Neuronal stem cell (in vitro differentiated cells): ENCODE measurements around the gene YPEL3.

Experiments used
- DNase-seq: peaks from one replicate; pipeline ENCODE4 v3.0.0-alpha.2; 2013; ENCODE audit warnings: low spot score
- H2AFZ ChIP-seq: one replicate; pipeline ENCODE4 v1.6.1; 2013; ENCODE audit warnings: mild to moderate bottlenecking, low read length, inconsistent platforms
- H2AK5ac ChIP-seq: 2 replicates; pipeline ENCODE4 v1.6.1; 2013; ENCODE audit warnings: low read depth, mild to moderate bottlenecking, inconsistent platforms, low read length, moderate library complexity, mixed read lengths
- H2BK120ac ChIP-seq: 2 replicates; pipeline ENCODE4 v1.6.1; 2013; ENCODE audit warnings: low read depth, mild to moderate bottlenecking, inconsistent platforms, low read length, moderate library complexity, mixed read lengths
- H2BK12ac ChIP-seq: one replicate; pipeline ENCODE4 v1.6.1; 2013; ENCODE audit warnings: low read length, inconsistent platforms
- H2BK15ac ChIP-seq: 2 replicates; pipeline ENCODE4 v1.6.1; 2013; ENCODE audit warnings: mild to moderate bottlenecking, low read length, inconsistent platforms, mixed read lengths
- H2BK5ac ChIP-seq: one replicate; pipeline ENCODE4 v1.6.1; 2013; ENCODE audit warnings: inconsistent platforms, mild to moderate bottlenecking, low read length, moderate library complexity
- H3K14ac ChIP-seq: one replicate; pipeline ENCODE4 v1.6.1; 2013; ENCODE audit warnings: low read length, inconsistent platforms
- H3K18ac ChIP-seq: 2 replicates; pipeline ENCODE4 v1.6.1; 2013; ENCODE audit warnings: low read length, inconsistent platforms
- H3K23ac ChIP-seq: 2 replicates; pipeline ENCODE4 v1.6.1; 2013; ENCODE audit warnings: low read depth, mild to moderate bottlenecking, mixed read lengths, low read length, inconsistent platforms; ENCODE audit not compliant: poor library complexity
- H3K27ac ChIP-seq: replicated peaks from 3 replicates; pipeline ENCODE4 v1.5.1; 2013; ENCODE audit warnings: low read length, inconsistent platforms
- H3K27me3 ChIP-seq, 3 experiments: 2 replicates each; pipeline ENCODE4 v1.6.1; 2013; ENCODE audit warnings: low read length in 3 of 3, mild to moderate bottlenecking in 2 of 3, inconsistent platforms in 1 of 3, low read depth in 1 of 3, mixed read lengths in 1 of 3, moderate library complexity in 1 of 3; ENCODE audit not compliant: control insufficient read depth in 3 of 3, insufficient read depth in 3 of 3
- H3K36me3 ChIP-seq, 2 donors: replicated peaks in 1 of 2; 2 replicates each; pipeline ENCODE4 v1.6.1; 2013; ENCODE audit warnings: low read length in 2 of 2; ENCODE audit not compliant: control insufficient read depth in 2 of 2, insufficient read depth in 2 of 2
- H3K4ac ChIP-seq: 2 replicates; pipeline ENCODE4 v1.6.1; 2013; ENCODE audit warnings: inconsistent platforms, mild to moderate bottlenecking, low read length, moderate library complexity
- H3K4me1 ChIP-seq, 2 donors: 1 replicate in 1 of 2; 2 replicates in 1 of 2; pipeline ENCODE4 v1.6.1; 2013; ENCODE audit warnings: low read length in 2 of 2, low read depth in 1 of 2; ENCODE audit not compliant: control insufficient read depth in 2 of 2, insufficient read depth in 1 of 2
- H3K4me2 ChIP-seq: one replicate; pipeline ENCODE4 v1.6.1; 2013; ENCODE audit warnings: mild to moderate bottlenecking, low read length, inconsistent platforms; ENCODE audit not compliant: insufficient read depth, poor library complexity, severe bottlenecking
- H3K4me3 ChIP-seq, 2 donors: 2 replicates each; pipeline ENCODE4 v1.5.1; 2013; ENCODE audit warnings: low read length in 2 of 2, mild to moderate bottlenecking in 2 of 2, inconsistent platforms in 1 of 2, moderate library complexity in 1 of 2
- H3K79me1 ChIP-seq: one replicate; pipeline ENCODE4 v1.6.1; 2013; ENCODE audit warnings: low read depth, mild to moderate bottlenecking, inconsistent platforms, low read length, moderate library complexity
- H3K9ac ChIP-seq: one replicate; pipeline ENCODE4 v1.6.1; 2013; ENCODE audit warnings: mild to moderate bottlenecking, low read depth, low read length, inconsistent platforms; ENCODE audit not compliant: poor library complexity
- H3K9me3 ChIP-seq, 2 donors: replicated peaks in 1 of 2; 2 replicates each; pipeline versions ENCODE3 to v1.6.1; 2013; ENCODE audit warnings: low read length in 2 of 2, mild to moderate bottlenecking in 2 of 2, inconsistent platforms in 1 of 2, low read depth in 1 of 2, mixed read lengths in 1 of 2, moderate library complexity in 1 of 2; ENCODE audit not compliant: control insufficient read depth in 2 of 2, insufficient read depth in 1 of 2
- H4K8ac ChIP-seq: one replicate; pipeline ENCODE4 v1.6.1; 2013; ENCODE audit warnings: low read depth, mild to moderate bottlenecking, inconsistent platforms, low read length, moderate library complexity
- H4K91ac ChIP-seq: one replicate; pipeline ENCODE4 v1.6.1; 2013; ENCODE audit warnings: low read length, low read depth, mild to moderate bottlenecking, inconsistent platforms; ENCODE audit not compliant: poor library complexity
- WGBS, 2 donors: extraction: QIAGEN DNeasy Blood & Tissue Kit; methylation state at CpG; one replicate each; pipeline ENCODE4 v1.1.7; 2013; ENCODE audit warnings: missing lambda C conversion rate in 2 of 2, mixed read lengths in 1 of 2; ENCODE audit not compliant: insufficient read length in 2 of 2, insufficient replicate concordance in 1 of 2; ENCODE audit errors: extremely low coverage in 2 of 2; 5-methylcytosine and 5-hydroxymethylcytosine counted together

Gene YPEL3

DNA sequence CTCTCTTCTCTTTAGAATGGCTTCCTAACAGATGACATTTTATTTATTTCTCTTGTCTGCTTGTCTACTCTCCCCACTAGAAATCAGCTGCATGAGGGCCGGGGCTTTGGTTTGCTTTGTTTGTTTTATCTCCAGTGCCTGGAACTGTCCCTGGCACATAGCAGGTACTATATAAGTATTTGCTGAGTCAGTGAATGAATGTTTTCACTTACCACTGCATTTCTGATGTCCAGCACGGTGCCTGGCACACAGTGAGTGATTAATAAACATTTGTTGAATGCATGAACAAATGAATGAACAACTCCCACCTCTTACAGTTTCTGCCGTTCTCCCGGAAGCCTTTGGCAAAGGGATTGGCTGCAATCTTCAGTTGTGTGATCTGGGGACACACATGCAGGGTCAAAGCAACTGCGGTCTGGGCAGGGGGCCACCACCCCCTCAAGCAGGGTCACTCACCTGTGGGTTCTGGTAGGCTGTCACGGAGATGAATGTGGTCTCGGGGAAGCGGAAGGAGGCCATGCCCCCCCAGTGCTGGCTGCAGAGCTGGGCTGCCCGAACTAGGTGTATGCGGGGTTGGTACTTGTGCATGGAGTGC, 7.7 kb downstream of the YPEL3 start:
- H3K14ac ChIP-seq, result no peak overlapping the region
- H2BK120ac ChIP-seq, result no peak overlapping the region
- no peak overlapping the region for H4K91ac ChIP-seq
- H2AK5ac ChIP-seq, result peak overlapping the region; percentile 53
- H3K4me2 ChIP-seq, result no peak overlapping the region
- H2AFZ ChIP-seq, result no peak overlapping the region
- no peak overlapping the region for H2BK12ac ChIP-seq
- no peaks in the 10 kb centered on the region for H3K27me3 ChIP-seq
- peaks cover 20 to 24% of the 10 kb centered on the region in 2 donors for H3K36me3 ChIP-seq
- no CpG with 5 or more reads among the region's 10 CpGs for WGBS, 2 donors
- no peak overlapping the region for H3K4ac ChIP-seq
- no peak overlapping the region for H3K4me3 ChIP-seq
- H2BK15ac ChIP-seq, result no peak overlapping the region
- H3K79me1 ChIP-seq, result no peaks in the 10 kb centered on the region
- peaks cover 0 to 3% of the 10 kb centered on the region in 2 donors for H3K9me3 ChIP-seq
- H3K23ac ChIP-seq, result peak overlapping the region; percentile 92
- peaks cover 8 to 11% of the 10 kb centered on the region in 2 donors for H3K4me1 ChIP-seq
- peak overlapping the region; percentile 7 for H3K9ac ChIP-seq
- peak overlapping the region; percentile 4 for H2BK5ac ChIP-seq
- H3K27ac ChIP-seq, result no peak overlapping the region
- H4K8ac ChIP-seq, result no peak overlapping the region
- no peak for DNase-seq
- H3K18ac ChIP-seq, result no peak overlapping the region

DNA sequence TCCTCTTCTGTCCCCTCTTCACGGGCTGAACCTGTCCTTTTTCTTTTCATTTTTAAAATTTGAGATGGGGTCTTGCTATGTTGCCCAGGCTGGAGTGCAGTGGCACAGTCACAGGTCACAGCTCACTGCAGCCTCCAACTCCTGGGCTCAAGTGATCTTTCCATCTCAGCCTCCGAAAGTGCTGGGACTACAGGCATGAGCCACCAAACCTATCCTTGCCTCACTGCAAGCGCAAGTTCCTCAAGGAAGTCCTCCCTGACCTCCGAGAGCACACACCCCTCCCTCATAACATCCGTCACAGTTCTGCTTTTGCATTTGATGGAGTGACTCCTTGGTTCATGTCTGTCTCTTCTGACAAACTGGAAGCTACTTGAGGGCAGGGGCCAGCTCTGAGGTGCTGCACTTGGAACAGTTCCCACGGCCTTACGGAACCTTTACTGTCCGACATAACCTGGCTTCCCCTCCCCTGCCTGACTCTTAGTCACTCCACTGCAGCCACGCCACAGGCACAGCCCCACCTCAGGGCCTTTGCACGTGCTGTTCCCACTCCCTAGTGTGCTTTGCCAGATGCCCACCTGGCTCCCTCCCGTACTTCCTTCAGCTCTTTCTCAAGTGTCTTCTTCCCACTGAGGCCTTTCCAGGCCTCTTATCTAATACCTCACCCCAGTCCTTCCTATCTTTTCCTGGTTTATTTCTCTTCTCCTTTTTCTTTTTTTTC, 8.7 kb downstream of the YPEL3 start:
- Histone ChIP-seq H4K91ac (no peak overlapping the region), H3K79me1 (no peaks in the 10 kb centered on the region), H3K27me3 (no peaks in the 10 kb centered on the region), H3K9me3 (peaks cover 0 to 3% of the 10 kb centered on the region in 2 donors), H3K4ac (no peak overlapping the region), H3K23ac (no peak overlapping the region), H2BK12ac (no peak overlapping the region), H4K8ac (no peak overlapping the region), H3K36me3 (peaks cover 30 to 34% of the 10 kb centered on the region in 2 donors), H3K27ac (no peak overlapping the region), H3K18ac (no peak overlapping the region), H3K4me3 (peak overlapping the region in 1 of 2 donors; percentile 1), H3K4me1 (peaks cover 4 to 7% of the 10 kb centered on the region in 2 donors), H2BK5ac (no peak overlapping the region), H2BK15ac (no peak overlapping the region), H3K14ac (no peak overlapping the region), H2BK120ac (no peak overlapping the region), H3K9ac (no peak overlapping the region), H2AFZ (no peak overlapping the region), H3K4me2 (no peak overlapping the region), H2AK5ac (no peak overlapping the region)
- DNase-seq, result no peak
- WGBS, 2 donors, result no CpG with 5 or more reads among the region's 11 CpGs

DNA sequence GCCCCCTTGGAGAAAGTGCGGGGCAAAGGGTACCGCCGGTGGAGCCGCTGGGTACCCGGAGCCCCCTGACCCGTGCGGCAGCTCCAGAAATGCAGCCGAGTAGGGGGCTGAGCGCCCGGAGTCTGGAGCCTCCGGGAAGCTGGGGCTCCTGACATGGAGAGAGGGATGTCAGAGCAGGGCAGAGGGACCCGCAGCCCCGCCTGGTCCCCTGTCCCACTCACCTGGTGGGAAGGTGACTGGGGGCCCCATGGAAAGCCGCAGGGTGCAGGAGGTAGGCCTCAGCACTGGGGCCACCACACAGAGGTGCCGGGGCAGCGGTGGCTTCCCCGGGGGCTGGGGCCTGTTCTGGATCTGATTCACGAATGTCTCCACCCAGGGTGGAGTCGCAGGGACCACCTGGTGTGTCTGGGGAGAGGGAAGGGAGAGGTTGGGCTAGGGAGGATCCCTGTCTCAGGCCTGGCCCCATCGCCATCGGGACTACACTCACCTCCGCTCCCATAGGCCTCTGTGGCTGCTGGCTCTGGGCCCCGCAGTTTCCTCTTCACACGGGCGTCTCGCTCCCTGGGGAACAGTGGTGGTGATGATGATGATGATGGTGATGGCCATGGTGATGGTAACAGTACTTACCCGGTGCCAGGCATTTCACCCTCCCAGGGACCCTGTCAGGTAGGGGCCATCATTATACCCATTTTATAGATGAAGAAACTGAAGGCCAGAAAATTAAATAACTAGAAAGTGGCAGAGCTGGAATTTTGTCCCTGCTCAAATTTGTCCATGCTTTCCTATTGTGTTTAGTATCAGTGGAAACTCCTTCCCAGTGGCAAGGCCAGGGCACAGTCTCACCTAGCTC, 9.5 kb downstream of the YPEL3 start:
- Histone ChIP-seq H4K8ac (no peak overlapping the region), H3K23ac (no peak overlapping the region), H3K4me1 (peaks cover 0 to 5% of the 10 kb centered on the region in 2 donors), H3K27me3 (no peaks in the 10 kb centered on the region), H3K79me1 (no peaks in the 10 kb centered on the region), H3K14ac (no peak overlapping the region), H3K36me3 (peaks cover 35 to 39% of the 10 kb centered on the region in 2 donors), H2BK15ac (no peak overlapping the region), H2BK5ac (no peak overlapping the region), H3K27ac (no peak overlapping the region), H4K91ac (no peak overlapping the region), H2BK12ac (no peak overlapping the region), H3K4ac (no peak overlapping the region), H3K9ac (no peak overlapping the region), H3K4me2 (no peak overlapping the region), H3K18ac (no peak overlapping the region), H2BK120ac (no peak overlapping the region), H3K9me3 (peaks cover 0 to 3% of the 10 kb centered on the region in 2 donors), H2AFZ (no peak overlapping the region), H3K4me3 (no peak overlapping the region), H2AK5ac (peak overlapping the region; percentile 56)
- no peak for DNase-seq
- WGBS, 2 donors, result no CpG with 5 or more reads among the region's 27 CpGs

DNA sequence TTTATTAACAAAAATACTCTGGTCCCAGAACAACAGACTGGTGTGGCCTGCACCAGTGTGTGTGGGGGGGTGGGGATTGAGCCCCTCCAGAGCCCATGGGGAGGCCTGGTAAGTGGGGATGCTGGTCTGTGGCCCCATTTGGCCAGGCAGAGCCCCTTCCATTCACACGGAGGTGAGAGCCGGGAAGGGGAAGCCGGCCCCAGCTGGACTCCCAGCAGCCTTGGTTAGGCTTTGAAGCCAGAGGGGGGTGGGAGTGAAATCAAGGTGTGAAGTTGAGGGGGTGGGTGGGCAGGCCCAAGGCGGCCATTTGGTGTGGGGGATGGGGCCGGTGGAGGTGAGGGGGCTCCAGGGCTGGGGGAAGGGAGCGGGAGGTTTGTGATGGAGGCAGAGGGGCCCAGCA, 10.2 kb downstream of the YPEL3 start:
- H2BK15ac ChIP-seq, result no peak overlapping the region
- peaks cover 0 to 3% of the 10 kb centered on the region in 2 donors for H3K9me3 ChIP-seq
- H3K27ac ChIP-seq, result no peak overlapping the region

More for the DNA sequence above, 10.2 kb downstream of the YPEL3 start:
- Histone ChIP-seq H3K4me3 (no peak overlapping the region), H3K4me1 (peaks cover 0 to 2% of the 10 kb centered on the region in 2 donors), H3K14ac (no peak overlapping the region), H2AK5ac (no peak overlapping the region), H3K27me3 (no peaks in the 10 kb centered on the region), H2BK12ac (no peak overlapping the region), H2BK5ac (no peak overlapping the region), H3K9ac (no peak overlapping the region), H2AFZ (no peak overlapping the region), H3K4ac (no peak overlapping the region), H3K18ac (no peak overlapping the region), H3K79me1 (no peaks in the 10 kb centered on the region), H2BK120ac (no peak overlapping the region), H3K4me2 (no peak overlapping the region), H4K8ac (no peak overlapping the region), H3K36me3 (peaks cover 40 to 45% of the 10 kb centered on the region in 2 donors), H4K91ac (no peak overlapping the region), H3K23ac (no peak overlapping the region)
- WGBS, 2 donors, result no CpG with 5 or more reads among the region's 6 CpGs
- no peak for DNase-seq
